Measurements from ENCODE around the gene LIPF.
A peak's percentile ranks its signal among the peaks of the same experiment; 100 is the strongest.
"Not testable (repeated sequence)": the region's sequence is repeated elsewhere in the genome, so short reads cannot be mapped to it uniquely, and the experiment has no call there.

The LIPF gene

DNA sequence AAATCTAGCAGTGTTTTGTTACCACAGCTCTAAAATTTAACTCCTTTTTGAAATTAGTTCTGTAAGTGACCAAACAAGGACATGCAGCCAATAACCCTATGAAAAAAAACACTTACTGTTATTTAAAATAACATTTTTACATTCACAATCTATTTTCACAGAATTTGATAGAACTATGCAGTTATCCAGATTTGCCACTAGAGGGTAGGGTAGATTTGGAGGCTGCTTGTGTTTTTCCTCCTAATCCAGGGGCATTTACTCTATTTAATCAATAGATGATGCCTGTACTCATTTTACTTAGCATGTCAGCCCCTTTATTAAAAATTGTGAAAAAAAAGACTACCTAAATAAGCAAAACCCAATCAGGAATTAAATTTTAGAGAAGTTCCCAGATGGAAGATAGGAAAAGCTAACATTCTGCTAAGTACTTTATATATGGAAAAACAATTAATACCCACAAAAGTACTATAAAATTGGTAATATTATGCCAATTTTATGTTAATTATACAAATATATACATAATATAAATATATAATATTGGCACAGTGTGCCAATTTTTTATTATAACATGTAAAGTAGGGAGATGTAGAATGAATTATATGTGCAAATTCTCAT lies 23.7 kb downstream of the LIPF start:
- peak; percentile 71 for TF ChIP-seq CTCF (IDR thresholded peaks at IDR 0.05; ENCODE audit: extremely low read depth, insufficient read depth, missing control alignments)
- in situ Hi-C loops (cut with MboI; ENCODE audit: low pct_unique_long_range_greater_than_20kb, low sequenced_read_pairs, unreplicated experiment): loop anchor here (10.0 kb wide), 1 partner anchor 117 kb away; the partner anchor contains the start of gene LIPM
- DNase-seq (ENCODE audit: low spot score): peak; percentile 43

GRCh38 chr10:88689366-88689765 lies 25.1 kb downstream of the LIPF start:
- in situ Hi-C loops (cut with MboI; ENCODE audit: low pct_unique_long_range_greater_than_20kb, low sequenced_read_pairs, unreplicated experiment): loop anchor here (10.0 kb wide), 1 partner anchor 115 kb away; the partner anchor contains the start of gene LIPM
- no peak for DNase-seq (ENCODE audit: low spot score)
- TF ChIP-seq CTCF (IDR thresholded peaks at IDR 0.05; ENCODE audit: extremely low read depth, insufficient read depth, missing control alignments): no peak

DNA sequence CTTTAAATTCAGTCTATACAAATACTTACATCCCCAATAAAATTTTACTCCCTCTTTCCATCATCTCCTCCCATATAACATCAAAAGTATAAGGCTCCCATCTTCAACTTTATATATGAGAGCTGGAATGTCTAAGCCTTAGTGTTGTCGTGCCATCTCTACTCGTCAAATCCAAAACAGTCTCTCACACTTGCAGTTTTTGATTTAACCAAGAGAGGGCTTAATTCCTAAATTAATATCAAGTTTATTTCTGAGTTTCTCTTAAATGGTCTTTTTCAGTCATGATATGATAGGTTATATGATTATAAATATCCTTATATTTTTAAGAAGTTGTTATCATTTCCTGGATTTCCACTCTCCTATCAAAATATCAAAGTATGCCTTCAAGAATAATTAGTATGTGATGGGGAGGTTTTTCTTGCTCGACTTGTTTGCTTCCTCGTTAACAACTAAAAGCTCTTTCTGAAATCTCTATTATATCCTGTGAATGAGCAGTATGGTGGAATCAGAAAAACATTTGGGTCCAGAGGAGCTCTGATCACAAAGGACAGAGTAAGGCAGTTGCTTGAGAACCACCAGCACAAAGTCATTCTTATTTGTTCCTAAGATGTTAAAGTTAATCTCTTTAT lies 29.3 kb downstream of the LIPF start:
- in situ Hi-C loops (cut with MboI; ENCODE audit: low pct_unique_long_range_greater_than_20kb, low sequenced_read_pairs, unreplicated experiment): no loop called here
- no peak for DNase-seq (ENCODE audit: low spot score)
- no peak for TF ChIP-seq CTCF (IDR thresholded peaks at IDR 0.05; ENCODE audit: extremely low read depth, insufficient read depth, missing control alignments)

- in situ Hi-C loops (cut with MboI; ENCODE audit: low pct_unique_long_range_greater_than_20kb, low sequenced_read_pairs, unreplicated experiment): no loop called here
- no peak for DNase-seq (ENCODE audit: low spot score)
- TF ChIP-seq CTCF (IDR thresholded peaks at IDR 0.05; ENCODE audit: extremely low read depth, insufficient read depth, missing control alignments): no peak
Observed at GRCh38 chr10:88702848-88703597, 38.8 kb downstream of the LIPF start.

DNA sequence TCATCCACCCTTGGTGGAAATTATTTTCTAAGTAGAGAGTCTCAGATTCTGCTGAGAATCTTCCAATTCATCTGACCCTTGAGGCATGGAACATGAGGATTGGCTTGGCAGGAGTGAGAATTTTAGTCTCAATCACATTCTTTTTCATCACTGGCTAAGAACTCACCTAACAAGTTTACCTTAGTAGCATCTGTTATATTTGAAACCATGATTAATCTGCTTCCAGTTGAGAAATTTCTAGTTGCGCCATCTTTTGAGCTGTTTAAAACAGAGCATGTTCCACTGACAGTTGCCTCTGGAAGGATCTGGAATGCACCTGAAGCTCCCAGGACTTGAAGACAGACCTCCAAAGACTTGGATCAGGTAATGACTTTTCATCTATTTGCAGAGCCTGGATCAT lies 41.7 kb downstream of the LIPF start, which contains the start of gene LIPK:
LIPK (plus strand) TSS at position 292 of the 400 bp plus-strand sequence. CDS start 18,295 bp downstream, outside the sequence.
- no peak for DNase-seq (ENCODE audit: low spot score)
- TF ChIP-seq CTCF (IDR thresholded peaks at IDR 0.05; ENCODE audit: extremely low read depth, insufficient read depth, missing control alignments): no peak
- in situ Hi-C loops (cut with MboI; ENCODE audit: low pct_unique_long_range_greater_than_20kb, low sequenced_read_pairs, unreplicated experiment): no loop called here

- in situ Hi-C loops (cut with MboI; ENCODE audit: low pct_unique_long_range_greater_than_20kb, low sequenced_read_pairs, unreplicated experiment): no loop called here
- no peak for TF ChIP-seq CTCF (IDR thresholded peaks at IDR 0.05; ENCODE audit: extremely low read depth, insufficient read depth, missing control alignments)
- DNase-seq (ENCODE audit: low spot score): no peak
Observed at GRCh38 chr10:88707429-88708155, 43.4 kb downstream of the LIPF start.

- in situ Hi-C loops (cut with MboI; ENCODE audit: low pct_unique_long_range_greater_than_20kb, low sequenced_read_pairs, unreplicated experiment); DNase-seq (ENCODE audit: low spot score): not testable (repeated sequence)
Observed at GRCh38 chr10:88709361-88709760, 45.1 kb downstream of the LIPF start.

All from GM13977 (cell line).